ENCODE measurements around the gene LRCH4. TPM values are rescaled to one million over a fixed set of nuclear protein-coding genes. Genes with fewer than 3 reads are reported as not detected.
A peak's percentile ranks its signal among the peaks of the same experiment; 100 is the strongest.

LRCH4 gene
- total and polyA plus RNA-seq, 2 of the 13 experiments (the other 11 are each of a cell fraction or from before 2014, with no cell fraction given): 7.0 to 9.3 TPM

DNA sequence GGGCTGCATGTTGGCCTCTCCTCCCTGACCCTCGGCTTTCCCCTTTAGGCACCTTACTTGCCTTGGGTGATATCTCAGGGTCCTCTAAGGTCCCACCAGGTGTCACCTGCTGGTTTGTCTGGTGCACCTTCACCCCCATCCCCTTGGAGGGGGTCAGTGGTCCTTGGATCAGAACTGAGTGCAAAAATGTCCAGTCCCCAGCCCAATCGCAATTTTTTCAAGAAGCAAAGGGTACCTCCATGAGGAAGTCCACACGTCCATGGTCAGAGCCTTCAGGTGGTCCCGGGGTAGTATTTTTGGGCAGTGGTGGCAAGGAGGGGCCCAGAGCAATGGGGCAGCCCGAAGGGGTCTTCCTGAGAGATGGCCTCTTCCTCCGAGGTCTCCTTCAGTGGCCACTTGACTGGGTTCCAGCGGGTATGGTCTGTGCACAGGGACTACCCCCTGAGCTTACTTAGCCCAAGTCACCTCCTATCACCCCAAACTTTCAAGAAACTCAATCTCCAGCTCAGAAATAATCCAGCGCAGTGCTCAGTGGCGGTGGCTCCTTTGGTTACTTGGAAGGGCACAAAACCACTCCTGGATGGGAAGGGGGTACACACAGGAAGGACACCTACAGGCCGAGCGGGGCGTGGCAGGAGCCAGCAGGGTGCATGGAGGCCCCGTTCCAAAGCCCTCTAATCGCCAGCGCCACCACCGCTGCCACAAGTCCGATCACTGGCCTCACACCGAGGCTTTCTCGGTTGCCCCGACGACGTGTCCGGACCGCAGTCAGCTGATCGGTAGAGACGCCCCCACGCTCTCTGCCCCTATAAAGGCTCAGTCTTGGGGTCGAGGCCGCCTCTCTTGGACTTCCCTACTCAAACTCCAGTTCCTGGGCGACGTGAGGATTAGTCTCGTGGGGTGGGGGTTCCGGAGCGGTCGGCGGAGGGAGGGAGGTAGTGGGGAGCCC lies 16.8 kb downstream of the LRCH4 start (continued):
- TF ChIP-seq, protein P1, sequence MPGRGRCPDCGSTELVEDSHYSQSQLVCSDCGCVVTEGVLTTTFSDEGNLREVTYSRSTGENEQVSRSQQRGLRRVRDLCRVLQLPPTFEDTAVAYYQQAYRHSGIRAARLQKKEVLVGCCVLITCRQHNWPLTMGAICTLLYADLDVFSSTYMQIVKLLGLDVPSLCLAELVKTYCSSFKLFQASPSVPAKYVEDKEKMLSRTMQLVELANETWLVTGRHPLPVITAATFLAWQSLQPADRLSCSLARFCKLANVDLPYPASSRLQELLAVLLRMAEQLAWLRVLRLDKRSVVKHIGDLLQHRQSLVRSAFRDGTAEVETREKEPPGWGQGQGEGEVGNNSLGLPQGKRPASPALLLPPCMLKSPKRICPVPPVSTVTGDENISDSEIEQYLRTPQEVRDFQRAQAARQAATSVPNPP (CRISPR knock-in tag; IDR thresholded peaks at IDR 0.05): 0 out of 2 replicates have a peak, but pooled peaks have one; percentile 45
- TF ChIP-seq, protein P2, sequence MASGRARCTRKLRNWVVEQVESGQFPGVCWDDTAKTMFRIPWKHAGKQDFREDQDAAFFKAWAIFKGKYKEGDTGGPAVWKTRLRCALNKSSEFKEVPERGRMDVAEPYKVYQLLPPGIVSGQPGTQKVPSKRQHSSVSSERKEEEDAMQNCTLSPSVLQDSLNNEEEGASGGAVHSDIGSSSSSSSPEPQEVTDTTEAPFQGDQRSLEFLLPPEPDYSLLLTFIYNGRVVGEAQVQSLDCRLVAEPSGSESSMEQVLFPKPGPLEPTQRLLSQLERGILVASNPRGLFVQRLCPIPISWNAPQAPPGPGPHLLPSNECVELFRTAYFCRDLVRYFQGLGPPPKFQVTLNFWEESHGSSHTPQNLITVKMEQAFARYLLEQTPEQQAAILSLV (CRISPR knock-in tag; IDR thresholded peaks at IDR 0.05; ENCODE audit: borderline replicate concordance): no peak
- 0 out of 2 replicates have a peak, but pooled peaks have one; percentile 38 for TF ChIP-seq GATAD2A (CRISPR knock-in tag; IDR thresholded peaks at IDR 0.05)
- TF ChIP-seq, protein P3, sequence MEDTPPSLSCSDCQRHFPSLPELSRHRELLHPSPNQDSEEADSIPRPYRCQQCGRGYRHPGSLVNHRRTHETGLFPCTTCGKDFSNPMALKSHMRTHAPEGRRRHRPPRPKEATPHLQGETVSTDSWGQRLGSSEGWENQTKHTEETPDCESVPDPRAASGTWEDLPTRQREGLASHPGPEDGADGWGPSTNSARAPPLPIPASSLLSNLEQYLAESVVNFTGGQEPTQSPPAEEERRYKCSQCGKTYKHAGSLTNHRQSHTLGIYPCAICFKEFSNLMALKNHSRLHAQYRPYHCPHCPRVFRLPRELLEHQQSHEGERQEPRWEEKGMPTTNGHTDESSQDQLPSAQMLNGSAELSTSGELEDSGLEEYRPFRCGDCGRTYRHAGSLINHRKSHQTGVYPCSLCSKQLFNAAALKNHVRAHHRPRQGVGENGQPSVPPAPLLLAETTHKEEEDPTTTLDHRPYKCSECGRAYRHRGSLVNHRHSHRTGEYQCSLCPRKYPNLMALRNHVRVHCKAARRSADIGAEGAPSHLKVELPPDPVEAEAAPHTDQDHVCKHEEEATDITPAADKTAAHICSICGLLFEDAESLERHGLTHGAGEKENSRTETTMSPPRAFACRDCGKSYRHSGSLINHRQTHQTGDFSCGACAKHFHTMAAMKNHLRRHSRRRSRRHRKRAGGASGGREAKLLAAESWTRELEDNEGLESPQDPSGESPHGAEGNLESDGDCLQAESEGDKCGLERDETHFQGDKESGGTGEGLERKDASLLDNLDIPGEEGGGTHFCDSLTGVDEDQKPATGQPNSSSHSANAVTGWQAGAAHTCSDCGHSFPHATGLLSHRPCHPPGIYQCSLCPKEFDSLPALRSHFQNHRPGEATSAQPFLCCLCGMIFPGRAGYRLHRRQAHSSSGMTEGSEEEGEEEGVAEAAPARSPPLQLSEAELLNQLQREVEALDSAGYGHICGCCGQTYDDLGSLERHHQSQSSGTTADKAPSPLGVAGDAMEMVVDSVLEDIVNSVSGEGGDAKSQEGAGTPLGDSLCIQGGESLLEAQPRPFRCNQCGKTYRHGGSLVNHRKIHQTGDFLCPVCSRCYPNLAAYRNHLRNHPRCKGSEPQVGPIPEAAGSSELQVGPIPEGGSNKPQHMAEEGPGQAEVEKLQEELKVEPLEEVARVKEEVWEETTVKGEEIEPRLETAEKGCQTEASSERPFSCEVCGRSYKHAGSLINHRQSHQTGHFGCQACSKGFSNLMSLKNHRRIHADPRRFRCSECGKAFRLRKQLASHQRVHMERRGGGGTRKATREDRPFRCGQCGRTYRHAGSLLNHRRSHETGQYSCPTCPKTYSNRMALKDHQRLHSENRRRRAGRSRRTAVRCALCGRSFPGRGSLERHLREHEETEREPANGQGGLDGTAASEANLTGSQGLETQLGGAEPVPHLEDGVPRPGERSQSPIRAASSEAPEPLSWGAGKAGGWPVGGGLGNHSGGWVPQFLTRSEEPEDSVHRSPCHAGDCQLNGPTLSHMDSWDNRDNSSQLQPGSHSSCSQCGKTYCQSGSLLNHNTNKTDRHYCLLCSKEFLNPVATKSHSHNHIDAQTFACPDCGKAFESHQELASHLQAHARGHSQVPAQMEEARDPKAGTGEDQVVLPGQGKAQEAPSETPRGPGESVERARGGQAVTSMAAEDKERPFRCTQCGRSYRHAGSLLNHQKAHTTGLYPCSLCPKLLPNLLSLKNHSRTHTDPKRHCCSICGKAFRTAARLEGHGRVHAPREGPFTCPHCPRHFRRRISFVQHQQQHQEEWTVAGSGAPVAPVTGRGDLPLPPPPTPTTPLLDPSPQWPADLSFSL (CRISPR knock-in tag; IDR thresholded peaks at IDR 0.05): no peak
- TF ChIP-seq THYN1 (CRISPR knock-in tag; IDR thresholded peaks at IDR 0.05; ENCODE audit: borderline replicate concordance, low read depth): no peak
- TF ChIP-seq HOXA9 (CRISPR knock-in tag; IDR thresholded peaks at IDR 0.05; ENCODE audit: borderline replicate concordance): no peak
- TF ChIP-seq, protein P4, sequence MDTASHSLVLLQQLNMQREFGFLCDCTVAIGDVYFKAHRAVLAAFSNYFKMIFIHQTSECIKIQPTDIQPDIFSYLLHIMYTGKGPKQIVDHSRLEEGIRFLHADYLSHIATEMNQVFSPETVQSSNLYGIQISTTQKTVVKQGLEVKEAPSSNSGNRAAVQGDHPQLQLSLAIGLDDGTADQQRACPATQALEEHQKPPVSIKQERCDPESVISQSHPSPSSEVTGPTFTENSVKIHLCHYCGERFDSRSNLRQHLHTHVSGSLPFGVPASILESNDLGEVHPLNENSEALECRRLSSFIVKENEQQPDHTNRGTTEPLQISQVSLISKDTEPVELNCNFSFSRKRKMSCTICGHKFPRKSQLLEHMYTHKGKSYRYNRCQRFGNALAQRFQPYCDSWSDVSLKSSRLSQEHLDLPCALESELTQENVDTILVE (CRISPR knock-in tag; IDR thresholded peaks at IDR 0.05): peak; percentile 51; the same call in 1 of the 2 replicates
- TF ChIP-seq, protein P5, sequence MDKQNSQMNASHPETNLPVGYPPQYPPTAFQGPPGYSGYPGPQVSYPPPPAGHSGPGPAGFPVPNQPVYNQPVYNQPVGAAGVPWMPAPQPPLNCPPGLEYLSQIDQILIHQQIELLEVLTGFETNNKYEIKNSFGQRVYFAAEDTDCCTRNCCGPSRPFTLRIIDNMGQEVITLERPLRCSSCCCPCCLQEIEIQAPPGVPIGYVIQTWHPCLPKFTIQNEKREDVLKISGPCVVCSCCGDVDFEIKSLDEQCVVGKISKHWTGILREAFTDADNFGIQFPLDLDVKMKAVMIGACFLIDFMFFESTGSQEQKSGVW (CRISPR knock-in tag; IDR thresholded peaks at IDR 0.05; ENCODE audit: borderline replicate concordance): no peak
- no peak for TF ChIP-seq RELA (CRISPR knock-in tag; IDR thresholded peaks at IDR 0.05)
- TF ChIP-seq ZNF614 (CRISPR knock-in tag; IDR thresholded peaks at IDR 0.05; ENCODE audit: borderline replicate concordance): 0 out of 2 replicates have a peak, but pooled peaks have one; percentile 15
- peak; percentile 44; the same call in 1 of the 2 replicates for TF ChIP-seq MED1 (CRISPR knock-in tag; IDR thresholded peaks at IDR 0.05)
- TF ChIP-seq, protein P6, sequence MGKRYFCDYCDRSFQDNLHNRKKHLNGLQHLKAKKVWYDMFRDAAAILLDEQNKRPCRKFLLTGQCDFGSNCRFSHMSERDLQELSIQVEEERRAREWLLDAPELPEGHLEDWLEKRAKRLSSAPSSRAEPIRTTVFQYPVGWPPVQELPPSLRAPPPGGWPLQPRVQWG (CRISPR knock-in tag; IDR thresholded peaks at IDR 0.05; ENCODE audit: borderline replicate concordance, low read depth): no peak
- TF ChIP-seq KMT2B (CRISPR knock-in tag; IDR thresholded peaks at IDR 0.05): no peak
- no peak for TF ChIP-seq AGO2 (optimal IDR thresholded peaks at IDR 0.05; ENCODE audit: low read depth, low read length)
- peak; percentile 73; the same call in 1 of the 2 replicates for TF ChIP-seq ZNF431 (CRISPR knock-in tag; IDR thresholded peaks at IDR 0.05; ENCODE audit: borderline replicate concordance, low read depth)

All from HepG2 (cell line).